Vagina (tissue), 2 donors: ENCODE results near the gene VMAC.

Experiments used
- POLR2A ChIP-seq, 2 donors: fragments of 450-650 bp; IDR thresholded peaks; one replicate each; pipeline ENCODE4 v1.6.1; 2017; ENCODE audit warnings: antibody characterized with exemption in 2 of 2, mild to moderate bottlenecking in 2 of 2, moderate library complexity in 2 of 2
- POLR2AphosphoS5 ChIP-seq, 2 donors: sonication (generic); formaldehyde crosslinking; IDR thresholded peaks; one replicate each; pipeline ENCODE4 v1.9.0; 2017; ENCODE audit warnings: antibody characterized with exemption in 2 of 2, mild to moderate bottlenecking in 2 of 2, low read depth in 1 of 2; ENCODE audit not compliant: insufficient read depth in 1 of 2
- TF ChIP-seq, protein P1 (sequence below), 3 experiments: fragments of 450-650 bp in 2 of 3; fragments of 200-600 bp in 1 of 3; sonication (generic) in 1 of 3; IDR thresholded peaks; one replicate each; pipeline ENCODE4 v1.5.1; 2017 to 2019; ENCODE audit warnings: antibody characterized with exemption in 3 of 3, mild to moderate bottlenecking in 2 of 3, moderate library complexity in 2 of 3

DNA sequence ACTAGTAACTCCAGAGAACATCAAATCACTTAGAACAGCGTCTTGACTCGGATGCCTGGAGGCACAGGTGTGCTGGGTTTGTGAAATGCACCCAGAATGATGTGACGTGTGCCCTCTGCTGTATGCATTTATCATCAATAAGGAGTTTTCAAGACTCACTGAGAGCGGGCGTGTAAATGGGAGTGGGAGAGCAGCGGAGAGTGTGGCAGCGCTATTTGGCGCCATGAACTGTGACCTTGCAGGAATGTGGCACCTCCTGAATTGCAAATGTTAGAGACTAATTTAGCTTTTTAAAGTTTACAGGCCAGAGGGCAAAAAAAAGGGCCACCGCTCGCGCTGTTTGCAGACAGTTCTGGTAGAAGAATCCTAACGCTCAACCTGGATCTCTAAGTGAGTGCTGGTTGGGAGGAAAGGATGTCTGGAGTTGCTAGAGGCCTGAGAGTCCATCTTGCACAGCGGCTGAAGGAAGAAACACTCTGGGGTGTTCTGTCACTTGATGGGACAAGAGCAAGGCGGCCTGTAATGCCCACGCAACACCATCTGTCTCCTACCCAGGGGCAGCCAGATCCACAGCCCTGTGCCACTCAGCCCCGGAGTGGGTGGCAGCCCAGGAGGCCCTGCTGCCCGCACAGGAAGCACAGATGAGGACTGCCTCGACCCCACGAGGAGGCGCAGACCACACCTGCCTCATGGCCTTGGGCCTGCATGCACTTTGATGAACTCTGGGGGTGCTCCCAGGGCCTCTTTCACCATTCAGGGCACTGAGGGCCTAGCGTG, 53.6 kb downstream of the VMAC start:
- TF ChIP-seq, protein P1, sequence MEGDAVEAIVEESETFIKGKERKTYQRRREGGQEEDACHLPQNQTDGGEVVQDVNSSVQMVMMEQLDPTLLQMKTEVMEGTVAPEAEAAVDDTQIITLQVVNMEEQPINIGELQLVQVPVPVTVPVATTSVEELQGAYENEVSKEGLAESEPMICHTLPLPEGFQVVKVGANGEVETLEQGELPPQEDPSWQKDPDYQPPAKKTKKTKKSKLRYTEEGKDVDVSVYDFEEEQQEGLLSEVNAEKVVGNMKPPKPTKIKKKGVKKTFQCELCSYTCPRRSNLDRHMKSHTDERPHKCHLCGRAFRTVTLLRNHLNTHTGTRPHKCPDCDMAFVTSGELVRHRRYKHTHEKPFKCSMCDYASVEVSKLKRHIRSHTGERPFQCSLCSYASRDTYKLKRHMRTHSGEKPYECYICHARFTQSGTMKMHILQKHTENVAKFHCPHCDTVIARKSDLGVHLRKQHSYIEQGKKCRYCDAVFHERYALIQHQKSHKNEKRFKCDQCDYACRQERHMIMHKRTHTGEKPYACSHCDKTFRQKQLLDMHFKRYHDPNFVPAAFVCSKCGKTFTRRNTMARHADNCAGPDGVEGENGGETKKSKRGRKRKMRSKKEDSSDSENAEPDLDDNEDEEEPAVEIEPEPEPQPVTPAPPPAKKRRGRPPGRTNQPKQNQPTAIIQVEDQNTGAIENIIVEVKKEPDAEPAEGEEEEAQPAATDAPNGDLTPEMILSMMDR (IDR thresholded peaks at IDR 0.05) = no peak
- TF ChIP-seq POLR2A (IDR thresholded peaks at IDR 0.05) (no peak), POLR2AphosphoS5 (IDR thresholded peaks at IDR 0.05; ENCODE audit: insufficient read depth in 1 of 2, low read depth in 1 of 2) (no peak)
